ENCODE results near the gene ZBED3.

ZBED3 gene

GRCh38 chr5:77046416-77047073 is 40.5 kb downstream of the ZBED3 start (continued):
- TF ChIP-seq CREB5 (CRISPR knock-in tag; IDR thresholded peaks at IDR 0.05; ENCODE audit: low read depth) (no peak), PATZ1 (CRISPR knock-in tag; IDR thresholded peaks at IDR 0.05; ENCODE audit: borderline replicate concordance) (no peak), CSRNP3 (CRISPR knock-in tag; IDR thresholded peaks at IDR 0.05) (no peak), ZFP3 (CRISPR knock-in tag; IDR thresholded peaks at IDR 0.05) (no peak), OSR1 (CRISPR knock-in tag; IDR thresholded peaks at IDR 0.05) (no peak), ESRRG (CRISPR knock-in tag; IDR thresholded peaks at IDR 0.05) (no peak), ZC3H10 (CRISPR knock-in tag; IDR thresholded peaks at IDR 0.05) (no peak), ISL1 (CRISPR knock-in tag; IDR thresholded peaks at IDR 0.05) (no peak), ZNF565 (CRISPR knock-in tag; conservative IDR thresholded peaks at IDR 0.05; ENCODE audit: low read depth) (no peak), SNAI2 (CRISPR knock-in tag; IDR thresholded peaks at IDR 0.05) (no peak)

GRCh38 chr5:77035950-77036349 is 51.1 kb downstream of the ZBED3 start:
- no peak for TF ChIP-seq PATZ1 (CRISPR knock-in tag; IDR thresholded peaks at IDR 0.05; ENCODE audit: borderline replicate concordance)
- TF ChIP-seq ZNF8 (CRISPR knock-in tag; IDR thresholded peaks at IDR 0.05) = no peak
- no peak for TF ChIP-seq RARB (CRISPR knock-in tag; IDR thresholded peaks at IDR 0.05)
- no peak for ATAC-seq

- no peak for ATAC-seq
- TF ChIP-seq ZNF70 (CRISPR knock-in tag; IDR thresholded peaks at IDR 0.05) = no peak
- no peak for TF ChIP-seq POU6F1 (CRISPR knock-in tag; IDR thresholded peaks at IDR 0.05; ENCODE audit: borderline replicate concordance, low read depth)
- no peak for TF ChIP-seq PATZ1 (CRISPR knock-in tag; IDR thresholded peaks at IDR 0.05; ENCODE audit: borderline replicate concordance)
Measured at GRCh38 chr5:77033338-77033737, 53.7 kb downstream of the ZBED3 start.

GRCh38 chr5:77032635-77033034 is 54.5 kb downstream of the ZBED3 start:
- TF ChIP-seq ZFP30 (CRISPR knock-in tag; IDR thresholded peaks at IDR 0.05) (no peak), ZC3H10 (CRISPR knock-in tag; IDR thresholded peaks at IDR 0.05) (no peak), ISL1 (CRISPR knock-in tag; IDR thresholded peaks at IDR 0.05) (no peak), CSRNP3 (CRISPR knock-in tag; IDR thresholded peaks at IDR 0.05) (no peak)
- ATAC-seq = no peak
